Caco-2 (cell line): ENCODE results near the gene RRP36. TPM values are rescaled to one million over a fixed set of nuclear protein-coding genes. Genes with fewer than 3 reads are reported as not detected.

Source experiments
- BruUV-seq: library from RNA; stranded (reverse); fragments of 400-500 nt; replicated peaks from 2 replicates; lab custom pipeline; 2021; lab: Mats Ljungman, UMichigan
- CTCF ChIA-PET: fragments of 300-600 bp; sonication (Branson Sonifier 250); formaldehyde crosslinking; loops from one replicate; lab custom pipeline; 2022; ENCODE audit warnings: antibody characterized with exemption; lab: Charles Lee
- POLR2A ChIA-PET: fragments of 300-600 bp; sonication (Branson Sonifier 250); formaldehyde crosslinking; loops from one replicate; lab custom pipeline; 2022; ENCODE audit warnings: antibody characterized with exemption; lab: Charles Lee
- DNase-seq, 2 experiments: peaks; one replicate each; pipeline versions ENCODE4 v3.0.0 to v3.0.0-alpha.2; 2020 to 2022
- H3K27me3 ChIP-seq: replicated peaks from 2 replicates; pipeline ENCODE4 v1.6.0; 2011; ENCODE audit warnings: low read length; ENCODE audit not compliant: control insufficient read depth, insufficient read depth
- H3K36me3 ChIP-seq: 2 replicates; pipeline ENCODE4 v1.5.1; 2011; ENCODE audit warnings: low read length; ENCODE audit not compliant: control insufficient read depth, insufficient read depth
- H3K4me1 ChIP-seq: fragments of 250-450 bp; sonication (Bioruptor Pico); 2 replicates; pipeline ENCODE4 v1.5.1; 2020; ENCODE audit warnings: mild to moderate bottlenecking
- H3K4me3 ChIP-seq: 2 replicates; pipeline ENCODE4 v1.5.1; 2011; ENCODE audit warnings: low read depth, mild to moderate bottlenecking, control low read depth, low read length
- H3K9me3 ChIP-seq: fragments of 250-450 bp; sonication (Bioruptor Pico); 2 replicates; pipeline ENCODE4 v1.5.1; 2020; ENCODE audit warnings: mild to moderate bottlenecking, moderate library complexity
- H3K27ac Mint-ChIP-seq: one replicate; pipeline ENCODE4 v1.8.0; 2022; ENCODE audit warnings: mixed read lengths; ENCODE audit not compliant: unreplicated experiment
- H3K27me3 Mint-ChIP-seq: one replicate; pipeline ENCODE4 v1.8.0; 2022; ENCODE audit warnings: mixed read lengths; ENCODE audit not compliant: insufficient read depth, unreplicated experiment
- H3K36me3 Mint-ChIP-seq: one replicate; pipeline ENCODE4 v1.8.0; 2022; ENCODE audit warnings: mild to moderate bottlenecking, mixed read lengths; ENCODE audit not compliant: insufficient read depth, unreplicated experiment
- H3K4me1 Mint-ChIP-seq: one replicate; pipeline ENCODE4 v1.8.0; 2022; ENCODE audit warnings: low read depth, mixed read lengths; ENCODE audit not compliant: unreplicated experiment
- H3K4me3 Mint-ChIP-seq: one replicate; pipeline ENCODE4 v1.8.0; 2022; ENCODE audit warnings: mild to moderate bottlenecking, moderate library complexity, mixed read lengths; ENCODE audit not compliant: unreplicated experiment
- H3K9me3 Mint-ChIP-seq: one replicate; pipeline ENCODE4 v1.8.0; 2022; ENCODE audit warnings: mixed read lengths; ENCODE audit not compliant: unreplicated experiment
- CTCF ChIP-seq, 2 experiments: fragments of 200-600 bp in 1 of 2; IDR thresholded peaks; 1 replicate in 1 of 2; 2 replicates in 1 of 2; pipeline versions ENCODE4 v1.5.1 to v1.8.0; 2011 to 2022; ENCODE audit warnings: antibody characterized with exemption in 1 of 2, control low read depth in 1 of 2, inconsistent platforms in 1 of 2, low read depth in 1 of 2, low read length in 1 of 2, mild to moderate bottlenecking in 1 of 2, moderate library complexity in 1 of 2; ENCODE audit not compliant: insufficient read depth in 1 of 2, severe bottlenecking in 1 of 2, unreplicated experiment in 1 of 2
- intact Hi-C: fragments of 100-400 bp; cut with micrococcal nuclease; formaldehyde crosslinking; loops from one replicate; pipeline ENCODE4 v1.10.0; 2022; ENCODE audit not compliant: unreplicated experiment
- total RNA-seq: library from RNA; stranded (reverse); gene quantifications from 2 replicates; pipeline ENCODE4 v1.2.3, GENCODE V29; 2022

RRP36 gene
- total RNA-seq, 1 experiment from 2014 or later = 74.9 TPM

DNA sequence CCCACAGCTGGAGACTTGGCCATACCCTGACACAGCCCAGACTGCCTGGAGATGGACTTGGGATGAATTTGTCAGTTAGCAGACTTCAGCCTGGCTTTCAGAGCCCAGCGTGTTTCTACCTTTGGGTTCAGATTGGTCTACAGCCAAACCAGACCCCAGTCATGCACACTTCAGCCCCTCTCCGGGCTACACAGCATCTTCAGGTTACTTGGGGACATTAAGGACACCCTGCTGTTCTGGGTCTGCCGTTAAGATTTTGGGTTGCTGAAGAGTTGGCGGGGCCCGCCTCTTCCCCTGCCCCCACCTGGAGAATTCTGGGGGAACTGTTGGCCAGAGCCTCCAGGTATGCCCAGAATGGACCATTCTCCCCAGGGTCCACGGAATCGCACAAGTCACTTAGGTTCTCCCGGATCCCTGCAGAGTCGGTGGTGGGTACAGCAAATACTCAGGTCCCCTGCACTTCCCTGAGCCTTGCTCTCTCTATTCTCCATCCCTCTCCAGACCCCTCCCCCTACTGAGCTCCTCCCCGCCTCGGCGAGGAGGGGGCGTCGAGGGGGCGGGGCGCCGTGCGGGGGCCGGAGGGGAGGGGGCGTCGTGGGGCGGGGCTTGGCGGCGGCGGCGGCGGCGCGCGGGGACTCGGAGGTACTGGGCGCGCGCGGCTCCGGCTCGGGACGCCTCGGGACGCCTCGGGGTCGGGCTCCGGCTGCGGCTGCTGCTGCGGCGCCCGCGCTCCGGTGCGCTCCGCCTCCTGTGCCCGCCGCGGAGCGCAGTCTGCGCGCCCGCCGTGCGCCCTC lies 54.4 kb downstream of the RRP36 start, which contains the start of gene PTK7:
TSS of gene PTK7 (plus strand) at position 645 of the 794 bp plus-strand sequence. CDS start 175 bp downstream, outside the sequence.
- H3K4me1 ChIP-seq = peaks cover 21% of the 10 kb centered on the region; the same call in 1 of the 2 replicates
- peak within 1 kb of the TSS; percentile 95 for H3K4me3 ChIP-seq
- ChIA-PET CTCF (interaction anchor here (0.6 to 1.2 kb wide), 2 partner anchors 21 to 68 kb away, joined by 3 to 8 read pairs; no protein-coding TSS in a partner anchor), POLR2A (interaction anchor here (0.5 to 1.6 kb wide), 10 partner anchors 14 to 294 kb away, joined by 3 to 17 read pairs (median 6); partner anchors contain the start of genes BICRAL, CUL7, CUL9 and KLC4)
- H3K9me3 ChIP-seq = no peaks in the 10 kb centered on the region
- Mint-ChIP-seq H3K4me1 (peaks cover 10% of the 10 kb centered on the region), H3K4me3 (peak within 1 kb of the TSS; percentile 78), H3K27ac (peak within 1 kb of the TSS; percentile 16), H3K9me3 (no peaks in the 10 kb centered on the region), H3K27me3 (no peaks in the 10 kb centered on the region), H3K36me3 (peaks cover 15% of the 10 kb centered on the region)
- H3K27me3 ChIP-seq = no peaks in the 10 kb centered on the region
- H3K36me3 ChIP-seq = peaks cover 2% of the 10 kb centered on the region; the same call in 1 of the 2 replicates
- no TSS peak for BruUV-seq
- DNase-seq = peak; percentile 78 to 87
- intact Hi-C loops = loop anchor here (2.0 kb wide), 1 partner anchor 15 kb away; no protein-coding TSS in a partner anchor
- no peak for TF ChIP-seq CTCF (IDR thresholded peaks at IDR 0.05; ENCODE audit: insufficient read depth in 1 of 2, low read depth in 1 of 2, low read length in 1 of 2, severe bottlenecking in 1 of 2, unreplicated experiment in 1 of 2)

DNA sequence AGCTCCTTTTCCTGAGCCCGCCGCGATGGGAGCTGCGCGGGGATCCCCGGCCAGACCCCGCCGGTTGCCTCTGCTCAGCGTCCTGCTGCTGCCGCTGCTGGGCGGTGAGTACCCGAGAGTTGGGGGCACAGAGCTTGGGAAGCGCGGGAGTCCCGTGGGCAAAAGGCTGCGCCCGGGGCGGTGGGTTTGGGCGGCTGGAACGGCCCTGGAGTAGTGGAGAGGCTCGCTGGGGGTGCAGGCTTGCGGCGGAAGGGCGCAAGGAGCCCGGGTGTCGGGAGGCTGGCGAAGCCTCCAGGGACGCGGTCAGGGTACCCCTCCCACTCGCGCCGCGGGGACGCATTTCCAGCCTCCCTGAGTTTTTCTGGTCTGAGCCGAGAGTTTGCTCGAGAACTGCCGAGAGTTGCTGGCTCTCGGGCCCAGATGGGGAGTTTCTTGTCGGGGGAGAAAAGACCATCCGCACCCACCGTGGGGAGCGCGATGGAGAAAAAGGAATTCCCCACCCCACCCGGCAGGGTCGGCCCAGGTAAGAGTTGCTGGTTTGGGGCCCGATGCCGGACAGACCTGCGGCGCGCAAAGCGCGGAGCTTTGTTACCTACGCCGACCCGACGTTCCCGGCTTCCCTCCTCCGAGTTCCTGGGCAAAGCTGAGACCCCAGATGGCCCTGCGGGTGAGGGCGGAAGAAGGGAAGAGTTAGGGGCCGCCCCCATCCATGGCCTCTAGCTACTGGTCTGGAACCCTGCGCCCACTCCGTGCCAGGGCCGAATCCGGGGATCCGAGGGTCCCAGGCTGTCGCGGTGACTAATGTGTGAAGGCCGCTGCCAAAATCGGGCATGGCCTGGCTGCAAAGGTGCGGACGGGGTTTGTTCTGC lies 55.3 kb downstream of the RRP36 start:
- Histone ChIP-seq H3K27me3 (no peaks in the 10 kb centered on the region), H3K4me1 (peaks cover 21% of the 10 kb centered on the region; the same call in 1 of the 2 replicates), H3K36me3 (peaks cover 2% of the 10 kb centered on the region; the same call in 1 of the 2 replicates), H3K4me3 (peak overlapping the region; percentile 95), H3K9me3 (no peaks in the 10 kb centered on the region)
- Mint-ChIP-seq H3K4me3 (peak overlapping the region; percentile 78), H3K9me3 (no peaks in the 10 kb centered on the region), H3K27ac (peak overlapping the region; percentile 16), H3K27me3 (no peaks in the 10 kb centered on the region), H3K36me3 (peaks cover 20% of the 10 kb centered on the region), H3K4me1 (peaks cover 10% of the 10 kb centered on the region)
- no TSS peak for BruUV-seq
- intact Hi-C loops = loop anchor here (2.0 kb wide), 1 partner anchor 14 kb away; no protein-coding TSS in a partner anchor
- DNase-seq = peak in 1 of 2 experiments; percentile 37
- TF ChIP-seq CTCF (IDR thresholded peaks at IDR 0.05; ENCODE audit: insufficient read depth in 1 of 2, low read depth in 1 of 2, low read length in 1 of 2, severe bottlenecking in 1 of 2, unreplicated experiment in 1 of 2) = no peak
- CTCF ChIA-PET = interaction anchor here (0.6 to 1.2 kb wide), 3 partner anchors 21 to 67 kb away, joined by 3 to 8 read pairs (median 3); no protein-coding TSS in a partner anchor
- POLR2A ChIA-PET = interaction anchor here (0.6 to 1.6 kb wide), 8 partner anchors 13 to 245 kb away, joined by 3 to 17 read pairs (median 6); partner anchors contain the start of genes CUL9, KLC4, MRPL2 and PPP2R5D
